Activated naive CD8-positive, alpha-beta T cell treated with anti-CD3 and anti-CD28 coated beads, Interleukin-2, amount 10 ng/mL, durations not matched to agents 7 days and 5 days (primary cell): ENCODE data around the gene RPS6KA4. TPM values are rescaled to one million over a fixed set of nuclear protein-coding genes. Genes with fewer than 3 reads are reported as not detected.

Experiments used
- ATAC-seq: fragments of 150-1000 bp; cut with Tn5 transposase; one replicate; pipeline ENCODE4 v1.10.0; 2021; ENCODE audit warnings: low read depth, moderate library complexity
- POLR2A ChIA-PET: fragments of 350-600 bp; sonication (Branson Sonifier 250); formaldehyde crosslinking; loops from one replicate; lab custom pipeline; 2021; ENCODE audit warnings: antibody characterized with exemption; lab: Charles Lee
- DNase-seq: peaks from one replicate; pipeline ENCODE4 v3.0.0; 2021
- H3K27ac Mint-ChIP-seq: one replicate; pipeline ENCODE4 v1.8.0; 2022; ENCODE audit warnings: mild to moderate bottlenecking, mixed read lengths
- H3K27me3 Mint-ChIP-seq: one replicate; pipeline ENCODE4 v1.8.0; 2022; ENCODE audit warnings: mild to moderate bottlenecking, moderate library complexity, mixed read lengths
- H3K36me3 Mint-ChIP-seq: one replicate; pipeline ENCODE4 v1.8.0; 2021; ENCODE audit warnings: mild to moderate bottlenecking, mixed read lengths
- H3K4me1 Mint-ChIP-seq: one replicate; pipeline ENCODE4 v1.8.0; 2021; ENCODE audit warnings: mixed read lengths
- H3K4me3 Mint-ChIP-seq: one replicate; pipeline ENCODE4 v1.8.0; 2022; ENCODE audit warnings: mild to moderate bottlenecking, moderate library complexity, mixed read lengths
- H3K9me3 Mint-ChIP-seq: one replicate; pipeline ENCODE4 v1.8.0; 2021; ENCODE audit warnings: mixed read lengths
- total RNA-seq, 2 experiments: library from RNA; stranded (reverse); gene quantifications; one replicate each; pipeline ENCODE4 v1.2.3, GENCODE V29; 2021

RPS6KA4 gene
- total RNA-seq, 2 experiments from 2014 or later: 32.4 to 33.9 TPM

GRCh38 chr11:64391839-64392238, 32.9 kb downstream of the RPS6KA4 start:
- H3K27ac Mint-ChIP-seq: no peak overlapping the region
- peaks cover 36% of the 10 kb centered on the region for H3K27me3 Mint-ChIP-seq
- H3K4me1 Mint-ChIP-seq: peaks cover 18% of the 10 kb centered on the region
- DNase-seq (no peak), ATAC-seq (no peak)
- no peak overlapping the region for H3K4me3 Mint-ChIP-seq
- peaks cover 7% of the 10 kb centered on the region for H3K9me3 Mint-ChIP-seq
- POLR2A ChIA-PET: no interaction called here
- no peaks in the 10 kb centered on the region for H3K36me3 Mint-ChIP-seq

- ATAC-seq (no peak), DNase-seq (no peak)
- Mint-ChIP-seq H3K4me1 (peaks cover 8% of the 10 kb centered on the region), H3K27me3 (peaks cover 23% of the 10 kb centered on the region), H3K27ac (no peak overlapping the region), H3K4me3 (no peak overlapping the region), H3K36me3 (no peaks in the 10 kb centered on the region), H3K9me3 (no peaks in the 10 kb centered on the region)
- POLR2A ChIA-PET: no interaction called here
These were observed 36.6 kb downstream of the RPS6KA4 start for GRCh38 chr11:64395545-64396078.

GRCh38 chr11:64396079-64396591, 37.2 kb downstream of the RPS6KA4 start:
- Mint-ChIP-seq H3K4me3 (no peak overlapping the region), H3K4me1 (peaks cover 5% of the 10 kb centered on the region), H3K27ac (no peak overlapping the region), H3K9me3 (no peaks in the 10 kb centered on the region), H3K27me3 (peaks cover 23% of the 10 kb centered on the region), H3K36me3 (no peaks in the 10 kb centered on the region)
- ATAC-seq: no peak
- POLR2A ChIA-PET: no interaction called here
- no peak for DNase-seq

- Mint-ChIP-seq H3K9me3 (no peaks in the 10 kb centered on the region), H3K4me3 (no peak overlapping the region), H3K36me3 (no peaks in the 10 kb centered on the region), H3K27me3 (peaks cover 18% of the 10 kb centered on the region), H3K27ac (no peak overlapping the region), H3K4me1 (no peaks in the 10 kb centered on the region)
- ATAC-seq (no peak), DNase-seq (no peak)
- POLR2A ChIA-PET: no interaction called here
These were observed 41.1 kb downstream of the RPS6KA4 start for GRCh38 chr11:64400102-64400501.

GRCh38 chr11:64400667-64401066, 41.7 kb downstream of the RPS6KA4 start:
- H3K4me3 Mint-ChIP-seq: no peak overlapping the region
- peaks cover 18% of the 10 kb centered on the region for H3K27me3 Mint-ChIP-seq
- no peak for ATAC-seq
- no peak for DNase-seq
- H3K9me3 Mint-ChIP-seq: no peaks in the 10 kb centered on the region
- POLR2A ChIA-PET: no interaction called here
- no peaks in the 10 kb centered on the region for H3K36me3 Mint-ChIP-seq
- H3K4me1 Mint-ChIP-seq: no peaks in the 10 kb centered on the region
- no peak overlapping the region for H3K27ac Mint-ChIP-seq

GRCh38 chr11:64401775-64402174, 42.8 kb downstream of the RPS6KA4 start:
- Mint-ChIP-seq H3K27me3 (peaks cover 10% of the 10 kb centered on the region), H3K27ac (no peak overlapping the region), H3K36me3 (no peaks in the 10 kb centered on the region), H3K4me3 (no peak overlapping the region), H3K9me3 (no peaks in the 10 kb centered on the region), H3K4me1 (no peaks in the 10 kb centered on the region)
- no peak for DNase-seq
- POLR2A ChIA-PET: no interaction called here
- ATAC-seq: no peak

GRCh38 chr11:64403106-64403505, 44.1 kb downstream of the RPS6KA4 start:
- POLR2A ChIA-PET: no interaction called here
- Mint-ChIP-seq H3K27me3 (peaks cover 10% of the 10 kb centered on the region), H3K36me3 (no peaks in the 10 kb centered on the region), H3K9me3 (no peaks in the 10 kb centered on the region), H3K4me1 (no peaks in the 10 kb centered on the region), H3K4me3 (no peak overlapping the region), H3K27ac (no peak overlapping the region)
- ATAC-seq: no peak
- no peak for DNase-seq

- POLR2A ChIA-PET: no interaction called here
- H3K4me3 Mint-ChIP-seq: no peak overlapping the region
- peaks cover 10% of the 10 kb centered on the region for H3K27me3 Mint-ChIP-seq
- H3K4me1 Mint-ChIP-seq: no peaks in the 10 kb centered on the region
- H3K9me3 Mint-ChIP-seq: no peaks in the 10 kb centered on the region
- DNase-seq (no peak), ATAC-seq (no peak)
- H3K36me3 Mint-ChIP-seq: no peaks in the 10 kb centered on the region
- H3K27ac Mint-ChIP-seq: no peak overlapping the region
These were observed 47.4 kb downstream of the RPS6KA4 start for GRCh38 chr11:64406221-64406946.

GRCh38 chr11:64407221-64407620, 48.3 kb downstream of the RPS6KA4 start:
- no peaks in the 10 kb centered on the region for H3K9me3 Mint-ChIP-seq
- DNase-seq: no peak
- POLR2A ChIA-PET: no interaction called here

GRCh38 chr11:64407630-64408029, 48.7 kb downstream of the RPS6KA4 start:
- POLR2A ChIA-PET: no interaction called here
- H3K27ac Mint-ChIP-seq: peak overlapping the region; percentile 6
- no peaks in the 10 kb centered on the region for H3K36me3 Mint-ChIP-seq
- peaks cover 9% of the 10 kb centered on the region for H3K27me3 Mint-ChIP-seq
- no peaks in the 10 kb centered on the region for H3K4me1 Mint-ChIP-seq
- no peak for ATAC-seq
- no peak overlapping the region for H3K4me3 Mint-ChIP-seq
- no peaks in the 10 kb centered on the region for H3K9me3 Mint-ChIP-seq
- no peak for DNase-seq

More at GRCh38 chr11:64407221-64407620, 48.3 kb downstream of the RPS6KA4 start:
- no peak for ATAC-seq
- Mint-ChIP-seq H3K36me3 (no peaks in the 10 kb centered on the region), H3K4me3 (no peak overlapping the region), H3K27me3 (peaks cover 10% of the 10 kb centered on the region), H3K4me1 (no peaks in the 10 kb centered on the region), H3K27ac (no peak overlapping the region)

GRCh38 chr11:64409278-64409677, 50.3 kb downstream of the RPS6KA4 start:
- Mint-ChIP-seq H3K9me3 (no peaks in the 10 kb centered on the region), H3K27me3 (peaks cover 2% of the 10 kb centered on the region), H3K27ac (no peak overlapping the region), H3K36me3 (no peaks in the 10 kb centered on the region), H3K4me3 (no peak overlapping the region), H3K4me1 (no peaks in the 10 kb centered on the region)
- POLR2A ChIA-PET: no interaction called here
- DNase-seq: no peak
- ATAC-seq: no peak

- Mint-ChIP-seq H3K4me3 (no peak overlapping the region), H3K27ac (no peak overlapping the region), H3K9me3 (peaks cover 1% of the 10 kb centered on the region), H3K36me3 (no peaks in the 10 kb centered on the region), H3K27me3 (peaks cover 2% of the 10 kb centered on the region), H3K4me1 (no peaks in the 10 kb centered on the region)
- POLR2A ChIA-PET: no interaction called here
- DNase-seq (no peak), ATAC-seq (no peak)
These were observed 50.9 kb downstream of the RPS6KA4 start for GRCh38 chr11:64409707-64410403.

GRCh38 chr11:64410404-64410734, 51.4 kb downstream of the RPS6KA4 start:
- peaks cover 2% of the 10 kb centered on the region for H3K4me1 Mint-ChIP-seq
- H3K4me3 Mint-ChIP-seq: no peak overlapping the region
- H3K9me3 Mint-ChIP-seq: peaks cover 5% of the 10 kb centered on the region
- peaks cover 2% of the 10 kb centered on the region for H3K27me3 Mint-ChIP-seq
- ATAC-seq (no peak), DNase-seq (no peak)
- no peaks in the 10 kb centered on the region for H3K36me3 Mint-ChIP-seq
- H3K27ac Mint-ChIP-seq: no peak overlapping the region
- POLR2A ChIA-PET: no interaction called here

- ATAC-seq (no peak), DNase-seq (no peak)
- Mint-ChIP-seq H3K9me3 (peaks cover 10% of the 10 kb centered on the region), H3K4me3 (no peak overlapping the region), H3K27ac (no peak overlapping the region), H3K27me3 (peaks cover under 1% of the 10 kb centered on the region), H3K36me3 (no peaks in the 10 kb centered on the region), H3K4me1 (peaks cover 2% of the 10 kb centered on the region)
- POLR2A ChIA-PET: interaction anchor here (0.6 kb wide), 1 partner anchor 23 kb away, joined by 3 read pairs; no protein-coding TSS in a partner anchor
These were observed 54.5 kb downstream of the RPS6KA4 start for GRCh38 chr11:64413417-64413816.
